T-helper 22 cell (primary cell): ENCODE data around the gene MREG.
"Not testable (repeated sequence)": the region's sequence is repeated elsewhere in the genome, so short reads cannot be mapped to it uniquely, and the experiment has no call there.

Experiments used
- DNase-seq: peaks from one replicate; pipeline ENCODE4 v3.0.0-alpha.2; 2020; ENCODE audit warnings: low read depth

Gene MREG

DNA sequence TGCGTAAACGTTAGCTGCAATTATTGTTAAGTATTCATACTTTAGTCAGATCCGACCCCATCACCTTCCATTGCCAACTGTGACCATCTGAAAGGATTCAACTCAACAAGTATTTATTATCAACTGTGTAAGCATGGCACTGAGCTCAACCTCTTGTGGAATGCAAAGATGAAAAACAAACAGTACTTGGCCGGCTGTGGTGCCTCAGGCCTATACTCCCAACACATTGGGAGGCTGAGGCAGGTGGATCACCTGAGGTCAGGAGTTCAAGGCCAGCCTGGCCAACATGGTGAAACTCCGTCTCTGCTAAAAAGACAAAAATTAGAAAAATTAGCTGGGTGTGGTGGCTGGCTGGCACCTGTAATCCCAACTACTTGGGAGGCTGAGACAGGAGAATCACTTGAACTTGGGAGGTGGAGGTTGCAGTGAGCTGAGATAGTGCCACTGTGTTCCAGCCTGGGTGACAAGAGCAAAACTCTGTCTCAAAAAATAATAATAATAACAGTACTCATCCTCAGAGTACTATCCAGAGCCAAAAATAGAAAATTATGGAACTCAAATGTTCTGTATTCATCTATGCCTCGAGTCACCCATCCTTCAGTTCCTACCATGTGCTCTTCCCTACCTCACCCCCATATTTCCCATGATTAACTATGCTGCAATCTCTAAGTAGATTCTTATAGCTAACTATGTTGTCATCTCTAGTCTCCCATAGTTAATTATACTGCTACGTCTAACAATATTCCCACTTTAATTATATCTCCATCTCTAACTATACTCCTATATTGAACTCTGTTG lies 8.6 kb upstream of the MREG start:
- no peak for DNase-seq

DNA sequence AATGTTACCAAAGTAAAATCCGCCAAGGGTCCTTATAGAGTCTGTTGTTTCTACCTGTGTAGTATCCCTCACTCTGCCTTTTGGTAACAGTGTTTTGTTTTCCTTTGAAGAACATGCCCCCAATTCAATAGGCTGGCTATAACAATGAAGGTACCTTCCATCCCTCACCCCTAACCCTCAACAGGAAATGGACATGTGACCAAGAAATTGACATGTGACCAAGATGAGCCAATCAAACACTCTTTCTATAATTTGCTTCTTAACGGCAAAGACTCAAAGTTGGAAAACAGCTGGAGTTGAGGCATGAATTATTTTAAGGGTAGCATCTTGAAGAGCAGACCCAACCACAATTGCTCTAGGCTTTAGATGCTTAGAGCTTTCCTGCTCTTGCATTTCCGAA lies 5.4 kb upstream of the MREG start:
- no peak for DNase-seq

DNA sequence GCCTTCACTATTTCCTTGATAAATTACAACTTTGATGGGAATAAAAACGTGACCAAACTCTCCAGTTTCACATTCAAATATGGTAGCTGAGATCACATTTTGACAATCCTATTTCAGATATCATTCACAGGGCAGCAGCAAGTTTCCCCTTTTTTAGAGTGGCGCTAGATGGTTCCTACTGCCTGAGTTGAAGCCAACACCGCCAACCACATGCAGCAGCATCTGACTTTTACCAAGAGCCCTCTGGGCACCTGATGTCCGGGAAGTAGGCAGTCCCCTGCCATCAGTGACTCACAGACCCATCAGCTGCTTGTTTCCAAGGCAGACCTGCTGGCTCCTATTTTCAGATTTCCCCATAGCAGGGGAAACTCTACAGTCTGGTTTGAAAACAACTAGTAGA lies 4.0 kb upstream of the MREG start:
- peak; percentile 13 for DNase-seq

DNA sequence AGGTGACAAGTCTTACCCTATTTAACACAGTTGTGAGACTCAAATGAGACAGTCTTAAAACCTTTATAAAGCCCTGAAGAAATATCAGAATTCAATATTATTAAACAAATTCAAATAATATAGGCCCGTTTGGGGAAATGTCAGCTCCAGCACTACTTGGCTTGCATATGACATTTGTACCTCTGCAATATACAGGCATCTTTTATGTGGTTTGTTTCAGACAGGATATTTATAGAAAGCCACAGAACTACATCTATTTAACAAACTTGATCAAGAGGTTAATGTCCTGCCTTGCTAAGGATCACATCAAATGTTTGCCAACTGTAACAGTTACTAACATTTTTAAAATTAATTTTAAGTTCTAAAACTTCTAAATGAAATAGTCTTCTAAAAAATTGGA lies 3.2 kb upstream of the MREG start:
- no peak for DNase-seq

DNA sequence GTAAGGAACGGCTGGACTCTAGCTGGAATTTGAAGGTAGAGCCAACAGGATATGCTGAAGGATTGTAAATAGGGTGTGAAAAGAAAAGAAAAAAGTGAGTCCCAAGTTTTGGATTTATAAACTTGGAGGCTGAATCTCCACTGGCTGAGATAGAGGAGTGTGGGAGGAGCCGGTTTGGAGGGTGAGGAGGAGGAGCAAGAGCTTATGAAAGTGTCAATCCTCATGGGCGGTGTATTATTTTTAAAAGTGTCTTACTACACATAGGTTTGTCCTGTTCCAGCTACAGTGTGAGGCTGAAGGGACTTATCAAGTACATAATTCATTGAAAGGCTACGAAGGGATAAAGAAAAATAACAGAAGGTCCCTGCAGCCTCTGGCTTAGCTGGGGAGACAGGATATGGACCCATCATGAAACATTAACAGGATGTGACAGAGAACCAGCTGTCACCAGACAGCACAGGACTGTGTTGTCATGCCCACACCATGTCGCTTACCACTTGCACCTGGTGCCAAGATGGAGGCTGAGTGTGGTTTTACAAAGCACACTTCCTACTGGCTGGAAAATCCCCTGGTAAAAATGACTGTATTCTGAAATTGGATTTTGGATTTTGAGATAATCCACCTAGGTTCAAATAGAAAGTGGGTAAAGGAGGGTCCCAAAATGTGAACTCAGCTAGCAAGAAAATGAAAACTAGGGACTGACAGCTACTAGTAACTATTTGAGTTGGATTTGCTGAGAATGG lies 2.5 kb upstream of the MREG start:
- peak; percentile 42 for DNase-seq

DNA sequence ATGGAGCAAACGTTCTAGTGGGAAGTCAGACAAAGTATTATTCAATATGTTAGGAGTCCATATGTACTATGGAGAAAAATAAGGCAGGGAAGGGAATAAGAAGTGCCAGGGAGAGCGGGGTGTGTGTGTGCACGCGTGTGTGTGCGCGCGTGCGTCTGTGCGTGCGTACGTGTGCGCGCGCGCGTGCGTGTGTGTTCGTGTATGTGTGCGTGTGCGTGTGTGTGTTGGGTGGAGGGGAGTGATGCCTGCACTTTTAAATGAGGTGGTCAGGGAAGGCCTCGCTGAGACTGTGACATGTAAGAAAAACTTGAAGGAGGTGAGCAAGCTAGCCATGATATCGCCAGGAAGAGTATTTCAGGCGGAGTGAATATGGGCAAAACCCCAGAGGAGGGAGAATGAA lies 1.6 kb upstream of the MREG start:
- no peak for DNase-seq

DNA sequence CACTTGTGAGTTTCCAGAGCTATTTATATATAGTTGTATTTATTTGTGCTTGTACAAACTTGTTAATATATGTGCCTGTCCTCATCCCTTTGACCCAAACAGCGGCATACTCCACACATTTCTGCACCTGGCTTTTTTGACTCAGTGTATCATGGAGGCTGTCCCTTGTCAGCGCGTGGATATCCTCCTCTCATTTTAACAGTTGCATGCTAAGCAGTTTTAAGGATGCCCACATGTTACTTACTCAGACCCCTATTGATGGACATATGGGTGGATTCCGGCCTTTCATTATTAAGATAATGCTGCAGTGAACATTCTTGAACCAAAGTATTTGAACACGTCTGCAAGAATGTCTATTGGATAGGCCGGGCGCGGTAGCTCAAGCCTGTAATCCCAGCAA lies 655 bp upstream of the MREG start:
- DNase-seq: no peak

DNA sequence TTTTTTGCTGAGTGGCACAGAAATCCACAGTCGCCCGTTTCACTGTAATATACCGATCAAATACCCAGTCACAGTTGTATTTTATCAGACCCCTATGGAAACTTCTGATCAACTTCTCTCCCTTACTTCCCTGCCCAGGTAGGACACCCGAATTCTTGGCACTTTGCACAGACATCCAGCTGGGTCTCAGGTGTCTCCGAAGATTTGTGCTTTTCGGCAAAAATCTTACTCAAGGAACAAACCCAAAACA lies 596 bp downstream of the MREG start:
- no peak for DNase-seq

DNA sequence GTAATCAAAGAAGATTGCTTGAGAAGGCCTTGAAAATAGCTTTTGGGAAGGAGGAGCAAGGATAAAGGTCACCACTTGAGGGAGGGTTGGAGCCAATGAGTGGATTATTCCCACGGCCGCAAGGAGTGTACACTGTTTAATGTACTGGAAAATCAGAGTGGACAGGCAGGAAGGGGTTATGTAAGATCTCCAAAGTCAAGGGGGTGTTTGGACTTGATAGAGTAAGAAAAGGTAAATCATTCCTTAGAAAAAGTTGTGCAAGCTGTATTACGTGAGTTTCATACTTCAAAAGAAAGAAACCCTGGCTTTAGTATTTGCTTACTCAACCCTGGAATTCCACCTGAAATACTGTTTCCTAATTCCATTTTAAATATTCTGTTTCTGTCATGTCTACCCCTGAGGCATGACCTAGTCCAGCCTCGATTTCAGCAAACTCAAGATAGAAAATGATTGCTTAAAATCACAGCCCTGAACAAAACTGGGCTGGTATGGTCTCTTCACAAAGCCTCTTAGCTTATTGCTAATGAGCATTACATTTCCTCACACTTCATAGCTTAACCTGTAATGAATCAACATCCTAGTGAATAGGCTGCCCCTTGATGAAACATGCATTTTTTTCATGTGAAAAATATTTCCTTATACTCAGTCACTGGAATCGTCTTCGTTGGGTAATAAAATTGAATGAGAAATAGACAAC lies 1.1 kb downstream of the MREG start:
- no peak for DNase-seq

DNA sequence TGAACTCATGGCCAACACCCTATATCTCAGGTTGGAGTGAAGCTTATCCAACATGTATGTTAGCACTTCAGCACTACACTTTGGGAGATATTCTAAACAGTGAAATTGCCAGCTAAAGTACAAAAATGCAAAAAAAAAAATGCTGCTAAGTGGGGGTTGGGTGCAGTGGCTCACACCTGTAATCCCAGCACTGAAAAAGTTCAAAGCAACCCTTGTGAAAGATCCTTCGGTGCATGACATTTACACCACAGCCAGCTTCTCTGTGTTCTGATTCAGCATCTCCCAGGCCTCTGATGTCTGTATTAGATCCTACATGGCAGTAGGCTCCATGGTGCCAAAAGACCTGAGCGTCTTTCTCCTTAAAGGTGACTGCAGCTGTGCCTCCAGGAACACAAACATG lies 4.1 kb downstream of the MREG start:
- DNase-seq: not testable (repeated sequence)

DNA sequence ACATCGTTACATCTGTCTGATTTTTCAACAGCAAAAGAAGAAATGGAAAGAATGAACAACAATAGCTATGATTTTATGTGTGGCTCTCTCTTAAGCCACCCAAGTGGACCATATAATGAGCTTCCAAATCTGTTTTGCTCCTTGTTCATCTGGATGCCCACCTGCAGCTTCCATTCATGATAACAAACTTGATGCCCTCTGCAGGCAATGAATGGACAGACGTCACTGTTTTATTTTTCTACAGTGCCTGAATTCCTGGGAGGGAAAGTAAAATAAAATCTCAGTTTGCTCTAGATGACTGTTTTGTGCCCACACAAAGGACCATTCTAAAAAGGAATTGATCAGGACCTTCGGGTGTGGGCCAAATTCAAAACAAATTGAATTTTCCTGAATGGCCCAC lies 5.0 kb downstream of the MREG start:
- no peak for DNase-seq

DNA sequence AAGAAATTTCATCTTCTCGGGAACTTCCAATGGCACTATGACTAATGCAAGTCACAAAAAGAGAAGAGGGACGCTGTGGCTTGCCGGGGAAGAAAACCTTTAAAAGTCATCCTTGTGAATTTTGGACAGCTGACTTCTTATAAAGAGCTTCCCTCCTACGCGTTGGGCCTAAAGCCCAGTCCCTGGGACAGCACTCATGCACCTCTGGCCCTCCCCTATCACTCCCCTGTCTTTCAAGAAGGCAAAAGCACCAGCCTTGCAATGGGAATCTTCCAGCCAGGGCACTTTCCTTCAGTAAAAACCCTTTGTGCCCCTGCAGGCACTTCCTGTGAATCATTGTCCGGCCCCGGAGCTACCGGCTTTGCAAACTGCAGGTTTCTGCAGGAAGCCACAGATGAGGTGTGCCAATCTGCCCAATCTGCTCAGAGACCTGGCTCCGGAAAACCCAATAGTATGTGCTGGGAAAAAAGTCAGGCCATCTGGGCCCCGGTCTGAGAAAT lies 7.1 kb downstream of the MREG start:
- peak; percentile 19 for DNase-seq

DNA sequence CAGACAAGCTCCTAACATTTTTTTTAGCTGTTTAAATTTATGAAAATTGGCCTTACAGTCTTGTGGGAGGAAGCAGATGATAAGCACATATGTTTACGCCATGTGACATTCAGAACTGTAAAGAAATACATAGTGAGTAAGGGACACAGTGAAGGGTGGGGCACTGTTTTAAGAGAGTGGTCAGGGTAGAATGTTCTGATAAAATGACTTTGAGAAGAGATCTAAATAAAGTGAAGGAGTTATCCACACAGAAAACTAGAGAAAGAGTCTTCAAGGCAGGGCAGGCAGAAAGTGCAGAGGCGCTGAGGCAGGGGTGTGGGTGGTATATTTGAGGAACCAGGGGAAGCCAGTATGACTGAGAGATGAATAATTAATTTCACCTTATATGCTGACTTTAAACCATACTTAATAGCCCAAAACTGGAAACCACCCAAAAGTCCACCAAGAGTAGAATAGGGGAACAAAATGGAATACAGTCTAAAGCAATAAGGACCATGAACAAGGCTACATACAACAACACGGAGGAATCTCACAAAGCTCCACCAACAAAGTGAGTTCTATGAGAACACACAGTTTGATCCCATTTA lies 8.6 kb downstream of the MREG start:
- no peak for DNase-seq

DNA sequence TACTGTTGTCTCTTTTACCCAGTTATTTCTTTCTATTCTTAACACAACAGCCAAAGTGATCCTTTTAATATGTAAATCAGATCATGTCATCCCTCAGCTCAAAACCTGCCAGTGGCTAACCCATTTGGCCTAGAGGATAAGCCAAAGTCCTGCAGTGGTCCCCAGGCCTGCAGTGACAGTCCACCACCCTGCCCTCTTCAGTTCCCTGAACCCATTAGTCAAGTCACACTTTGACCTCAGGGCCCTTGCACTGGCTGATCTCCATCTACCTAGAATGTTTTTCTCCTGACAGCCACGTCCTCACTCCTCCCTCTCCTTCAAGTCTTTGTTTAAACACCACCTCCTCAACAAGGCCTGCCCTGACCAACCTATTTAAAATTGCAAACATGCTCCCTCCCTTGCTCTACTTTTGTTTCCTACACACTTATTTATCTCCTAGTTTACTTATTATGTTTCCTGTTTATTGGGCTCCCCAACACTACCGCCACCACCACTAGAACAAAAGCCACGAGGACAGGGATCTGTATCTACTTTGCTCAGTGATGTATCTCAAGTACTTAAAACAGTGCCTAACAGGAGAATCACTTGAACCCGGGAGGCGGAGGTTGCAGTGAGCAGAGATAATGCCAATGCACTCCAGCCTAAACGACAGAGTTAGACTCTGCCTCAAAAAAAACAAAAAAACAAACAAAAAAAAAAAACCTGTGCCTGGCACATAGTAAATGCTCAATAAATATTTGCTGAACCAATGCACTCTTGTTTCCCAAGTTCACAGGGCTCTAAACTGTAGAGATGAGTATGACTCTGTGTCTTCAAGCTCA lies 9.3 kb downstream of the MREG start:
- DNase-seq: no peak

DNA sequence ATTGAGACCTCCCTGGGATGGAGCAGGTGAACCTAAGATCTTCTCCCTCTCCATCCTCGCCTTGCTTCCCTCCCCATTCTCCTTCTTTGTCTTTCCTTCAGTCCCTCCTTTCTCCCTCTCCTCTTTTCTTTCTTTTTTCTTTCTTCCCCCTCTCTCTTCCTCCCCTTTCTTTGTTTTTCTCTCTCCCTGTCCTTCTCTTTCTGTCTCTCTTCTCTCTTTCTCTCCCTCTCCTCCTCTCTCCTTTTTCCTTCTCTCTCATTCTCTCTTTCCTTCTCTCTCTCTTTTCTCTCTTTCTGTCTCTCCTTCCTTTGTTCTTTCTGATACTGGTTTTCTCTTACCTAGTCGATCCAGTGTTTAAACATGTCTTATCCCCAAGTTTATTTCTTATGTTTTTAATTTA lies 10.7 kb downstream of the MREG start:
- DNase-seq: no peak

DNA sequence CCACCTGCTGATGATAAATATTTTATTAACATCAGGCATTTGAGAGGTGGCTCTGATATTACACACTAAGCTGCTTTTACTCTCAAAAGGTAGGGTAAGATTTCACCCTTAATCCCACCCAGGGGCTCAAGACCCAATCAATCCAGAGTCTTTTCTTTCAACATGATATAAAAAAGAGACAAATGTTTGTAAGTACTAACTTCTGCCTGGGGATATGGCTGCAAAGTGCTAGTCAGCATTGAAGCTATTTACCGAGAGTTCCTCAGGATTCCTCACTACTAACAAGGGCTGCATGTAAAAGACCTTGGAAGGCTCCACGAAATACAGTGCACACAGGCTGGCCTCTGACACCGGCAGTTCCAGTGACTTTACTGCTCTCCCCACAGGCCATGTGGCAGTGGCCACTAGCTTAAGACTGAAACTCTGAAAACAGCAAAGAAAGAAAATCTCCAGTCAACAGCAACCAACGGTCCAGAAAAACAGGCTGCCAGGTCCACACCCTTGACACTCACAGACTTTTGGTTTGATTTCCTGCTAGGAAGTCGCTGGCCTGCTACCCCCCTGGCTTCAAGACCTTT lies 11.2 kb downstream of the MREG start:
- no peak for DNase-seq

DNA sequence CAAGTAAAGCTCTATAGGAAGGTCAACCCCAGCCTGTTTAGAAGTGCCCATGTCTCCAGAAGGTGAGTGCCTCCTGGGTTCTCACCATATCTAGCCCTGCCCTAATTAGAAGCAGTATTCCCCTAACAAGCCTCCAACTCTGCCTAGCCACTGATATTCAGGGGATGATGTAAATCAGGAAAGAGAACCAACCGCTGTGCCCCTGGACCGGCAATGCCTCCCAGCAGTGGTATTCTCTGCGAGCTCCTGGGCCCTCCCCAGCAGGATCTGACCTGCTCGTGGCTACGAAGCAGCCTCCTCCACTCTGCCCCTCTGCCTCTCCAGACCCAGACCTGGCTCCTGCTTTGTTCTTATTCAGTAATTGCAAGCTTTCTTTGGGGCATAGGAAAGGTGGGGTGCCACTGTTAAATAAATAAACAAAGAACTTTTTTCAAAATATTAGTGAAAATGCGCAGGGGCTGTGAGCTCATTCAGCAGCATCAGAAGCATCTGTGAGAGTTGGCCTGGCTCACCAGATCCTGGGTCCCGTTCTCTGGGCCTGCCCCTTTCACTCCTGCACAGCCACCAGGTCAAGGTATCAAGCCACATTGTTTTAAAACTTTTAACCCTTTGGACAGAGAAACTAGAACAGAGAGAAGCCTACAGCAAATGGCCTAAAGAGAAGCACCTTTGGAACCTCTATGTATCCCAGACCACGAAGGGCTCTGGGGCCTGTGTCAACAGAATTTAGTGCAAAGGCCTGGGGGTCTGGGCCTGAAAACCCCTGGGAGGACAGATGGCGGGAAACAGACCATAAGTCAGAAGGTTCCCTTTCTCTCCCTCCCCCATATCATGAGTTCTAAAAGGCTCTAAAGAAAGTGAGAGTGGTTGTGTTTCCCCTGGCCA lies 11.9 kb downstream of the MREG start:
- no peak for DNase-seq

DNA sequence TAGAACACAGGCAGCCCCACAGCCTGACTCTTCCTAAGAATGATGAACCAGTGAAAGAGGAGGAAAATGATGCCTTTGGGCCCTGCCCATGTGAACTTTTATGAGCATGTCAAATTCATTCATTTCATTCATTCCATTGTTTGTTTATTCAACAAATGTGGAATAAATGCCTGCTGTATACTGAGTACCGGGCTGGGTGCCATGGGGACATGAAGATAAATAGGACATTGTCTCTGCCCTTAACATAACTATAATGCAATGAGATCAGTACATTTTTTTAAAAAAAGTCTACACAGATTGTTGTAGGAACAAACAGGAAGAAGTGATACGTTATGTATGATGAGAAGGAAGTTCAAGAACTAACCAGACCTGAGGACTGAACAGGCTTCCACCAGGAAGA lies 14.7 kb downstream of the MREG start:
- no peak for DNase-seq

DNA sequence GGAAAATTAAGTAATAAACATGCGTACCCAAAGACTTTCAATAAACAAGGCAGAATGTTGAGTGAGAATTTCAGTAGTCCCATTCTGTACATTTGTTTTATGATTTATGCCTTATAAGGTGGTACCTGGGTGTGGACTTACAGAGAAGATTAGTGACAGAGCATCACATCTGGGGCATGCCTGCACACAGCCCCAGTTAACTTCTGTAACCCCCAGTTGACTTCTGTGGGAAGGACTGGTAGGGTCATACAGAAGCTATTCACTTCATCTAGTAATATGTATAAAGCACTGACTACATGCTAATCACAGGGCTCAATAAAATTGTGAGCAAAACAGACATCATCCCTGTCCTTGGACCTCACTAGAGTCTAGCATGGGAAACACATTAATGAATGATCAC lies 16.1 kb downstream of the MREG start:
- DNase-seq: no peak

DNA sequence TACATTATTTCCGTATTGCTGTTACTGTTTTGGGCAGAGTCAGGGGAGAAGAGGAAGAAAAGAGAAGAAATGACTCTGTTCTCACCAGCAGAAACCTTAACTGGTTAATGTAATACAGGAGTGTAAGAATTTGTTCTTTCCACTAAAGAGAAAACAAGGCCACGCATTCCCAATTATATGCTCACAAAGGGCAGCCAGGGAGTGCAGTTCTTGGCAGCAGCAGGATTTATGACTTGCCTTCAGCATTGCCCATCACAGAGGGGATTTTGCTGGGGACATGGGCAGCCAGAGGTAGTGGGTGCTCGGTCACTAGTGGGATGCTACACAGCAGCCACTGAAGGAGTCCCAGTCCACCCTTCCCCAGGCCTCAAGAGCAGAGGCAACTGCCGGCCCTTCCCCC lies 18.4 kb downstream of the MREG start:
- no peak for DNase-seq
